Cardiac muscle cell (in vitro differentiated cells and primary cell): ENCODE measurements around the gene KSR1. TPM values are rescaled to one million over a fixed set of nuclear protein-coding genes. Genes with fewer than 3 reads are reported as not detected.

Experiments used
- DNase-seq, 2 donors: peaks; one replicate each; pipeline versions ENCODE4 v3.0.0 to v3.0.0-alpha.2; 2010 to 2017; ENCODE audit warnings: low read depth in 1 of 2, low spot score in 1 of 2
- H3K27ac ChIP-seq: fragments of 200-600 bp; sonication (generic); 2 replicates; pipeline ENCODE4 v1.5.1; 2016
- H3K27me3 ChIP-seq: fragments of 200-600 bp; sonication (generic); 2 replicates; pipeline ENCODE4 v1.6.0; 2016; ENCODE audit warnings: control low read depth
- H3K36me3 ChIP-seq: fragments of 200-600 bp; sonication (generic); 2 replicates; pipeline ENCODE4 v1.5.1; 2016; ENCODE audit warnings: control low read depth
- H3K4me1 ChIP-seq: fragments of 200-600 bp; sonication (generic); 2 replicates; pipeline ENCODE4 v1.8.1; 2017; ENCODE audit warnings: low read depth, mild to moderate bottlenecking, mixed run types
- H3K4me3 ChIP-seq: fragments of 200-600 bp; sonication (generic); 2 replicates; pipeline ENCODE4 v1.5.1; 2016; ENCODE audit warnings: mild to moderate bottlenecking
- H3K9me3 ChIP-seq: fragments of 200-600 bp; sonication (generic); 2 replicates; pipeline ENCODE4 v1.5.1; 2017; ENCODE audit warnings: low read depth, mild to moderate bottlenecking, control low read depth
- polyA plus RNA-seq: library from polyadenylated mRNA; unstranded; fragments of >200 nt; fragmentation: Nextera tagmentation; extraction: Ambion mirVana; gene quantifications from 2 replicates; pipeline ENCODE4 v1.2.1, GENCODE V29; 2016
- total RNA-seq: library from RNA; depleted of rRNA; stranded (reverse); fragments of >200 nt; gene quantifications from 2 replicates; pipeline ENCODE4 v1.2.3, GENCODE V29; 2016
- TF ChIP-seq, protein P1 (sequence below): IDR thresholded peaks from 2 replicates; pipeline ENCODE4 v1.5.1; 2012; ENCODE audit warnings: low read depth, mild to moderate bottlenecking, low read length

KSR1 gene
- total and polyA plus RNA-seq, 2 experiments from 2014 or later: 15.7 to 29.0 TPM

DNA sequence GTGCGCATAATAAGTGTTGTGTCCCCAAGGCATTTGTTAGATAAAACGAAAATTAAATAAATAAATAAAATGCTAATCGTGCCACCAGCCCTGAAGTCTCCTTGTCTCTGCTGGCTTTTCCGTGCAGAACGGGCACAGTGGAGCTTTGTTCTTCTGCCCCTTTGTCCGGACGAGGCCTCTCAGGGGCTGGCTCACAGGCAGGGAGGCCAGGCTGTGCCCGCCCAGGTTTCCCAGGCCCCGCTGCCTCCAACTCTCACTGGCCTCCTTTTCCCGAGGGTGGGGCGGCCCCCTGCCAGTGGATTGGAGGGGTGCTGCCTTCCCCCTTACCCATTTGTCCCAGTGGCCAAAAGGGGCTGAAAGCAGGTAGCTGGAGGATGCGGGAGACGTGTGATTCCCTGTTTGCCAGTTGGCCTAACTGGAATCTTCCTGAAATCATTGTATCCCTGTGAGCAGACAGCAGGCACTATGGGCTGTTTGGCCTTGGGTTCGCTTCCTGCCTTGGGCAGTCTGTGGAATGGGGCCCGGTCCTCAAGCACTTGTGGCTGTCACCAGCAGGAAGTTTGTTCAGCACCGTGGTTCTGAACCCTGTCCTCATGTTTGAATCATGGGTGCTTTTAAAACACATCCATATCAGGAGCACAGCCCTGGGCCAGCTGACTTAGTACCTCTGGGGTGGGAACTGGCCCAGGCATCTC, 64.4 kb downstream of the KSR1 start:
- Histone ChIP-seq H3K27me3 (no peaks in the 10 kb centered on the region), H3K27ac (no peak overlapping the region), H3K4me1 (peaks cover 5% of the 10 kb centered on the region), H3K4me3 (no peak overlapping the region), H3K36me3 (no peaks in the 10 kb centered on the region), H3K9me3 (no peaks in the 10 kb centered on the region)
- TF ChIP-seq, protein P1, sequence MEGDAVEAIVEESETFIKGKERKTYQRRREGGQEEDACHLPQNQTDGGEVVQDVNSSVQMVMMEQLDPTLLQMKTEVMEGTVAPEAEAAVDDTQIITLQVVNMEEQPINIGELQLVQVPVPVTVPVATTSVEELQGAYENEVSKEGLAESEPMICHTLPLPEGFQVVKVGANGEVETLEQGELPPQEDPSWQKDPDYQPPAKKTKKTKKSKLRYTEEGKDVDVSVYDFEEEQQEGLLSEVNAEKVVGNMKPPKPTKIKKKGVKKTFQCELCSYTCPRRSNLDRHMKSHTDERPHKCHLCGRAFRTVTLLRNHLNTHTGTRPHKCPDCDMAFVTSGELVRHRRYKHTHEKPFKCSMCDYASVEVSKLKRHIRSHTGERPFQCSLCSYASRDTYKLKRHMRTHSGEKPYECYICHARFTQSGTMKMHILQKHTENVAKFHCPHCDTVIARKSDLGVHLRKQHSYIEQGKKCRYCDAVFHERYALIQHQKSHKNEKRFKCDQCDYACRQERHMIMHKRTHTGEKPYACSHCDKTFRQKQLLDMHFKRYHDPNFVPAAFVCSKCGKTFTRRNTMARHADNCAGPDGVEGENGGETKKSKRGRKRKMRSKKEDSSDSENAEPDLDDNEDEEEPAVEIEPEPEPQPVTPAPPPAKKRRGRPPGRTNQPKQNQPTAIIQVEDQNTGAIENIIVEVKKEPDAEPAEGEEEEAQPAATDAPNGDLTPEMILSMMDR: no peak
- no peak for DNase-seq

DNA sequence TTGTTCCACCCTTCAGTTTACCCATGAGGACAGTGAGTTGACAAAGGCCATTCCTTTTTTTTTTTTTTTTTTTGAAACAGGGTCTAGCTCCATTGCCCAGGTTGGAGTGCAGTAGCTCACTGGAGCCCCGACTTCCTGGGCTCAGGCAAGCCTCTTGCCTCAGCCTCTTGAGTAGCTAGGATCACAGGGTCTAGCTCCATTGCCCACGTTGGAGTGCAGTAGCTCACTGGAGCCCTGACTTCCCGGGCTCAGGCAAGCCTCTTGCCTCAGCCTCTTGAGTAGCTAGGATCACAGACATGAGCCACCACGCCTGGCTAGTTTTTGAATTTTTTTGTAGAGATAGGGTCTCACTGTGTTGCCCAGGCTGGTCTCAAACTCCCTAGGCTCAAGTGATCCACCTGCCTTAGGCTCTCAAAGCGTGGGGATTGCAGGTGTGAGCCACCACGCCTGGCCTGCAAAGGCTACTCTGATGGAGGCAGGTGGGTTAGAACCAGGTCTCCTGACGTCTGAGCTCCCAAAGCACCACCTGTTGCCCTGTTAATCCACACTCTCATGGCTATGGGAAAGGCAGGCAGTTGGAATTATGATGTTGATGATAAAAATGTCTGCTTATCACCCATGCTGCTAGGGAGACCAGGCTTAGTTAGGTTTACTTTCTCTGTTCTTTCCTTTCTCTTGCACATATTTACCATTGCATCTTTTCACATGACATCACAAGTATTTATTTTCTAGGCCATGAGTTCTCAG, 65.2 kb downstream of the KSR1 start:
- no peaks in the 10 kb centered on the region for H3K27me3 ChIP-seq
- TF ChIP-seq, protein P1: no peak
- peaks cover 7% of the 10 kb centered on the region for H3K4me1 ChIP-seq
- no peaks in the 10 kb centered on the region for H3K9me3 ChIP-seq
- DNase-seq: no peak
- no peak overlapping the region for H3K27ac ChIP-seq
- no peak overlapping the region for H3K4me3 ChIP-seq
- H3K36me3 ChIP-seq: no peaks in the 10 kb centered on the region

DNA sequence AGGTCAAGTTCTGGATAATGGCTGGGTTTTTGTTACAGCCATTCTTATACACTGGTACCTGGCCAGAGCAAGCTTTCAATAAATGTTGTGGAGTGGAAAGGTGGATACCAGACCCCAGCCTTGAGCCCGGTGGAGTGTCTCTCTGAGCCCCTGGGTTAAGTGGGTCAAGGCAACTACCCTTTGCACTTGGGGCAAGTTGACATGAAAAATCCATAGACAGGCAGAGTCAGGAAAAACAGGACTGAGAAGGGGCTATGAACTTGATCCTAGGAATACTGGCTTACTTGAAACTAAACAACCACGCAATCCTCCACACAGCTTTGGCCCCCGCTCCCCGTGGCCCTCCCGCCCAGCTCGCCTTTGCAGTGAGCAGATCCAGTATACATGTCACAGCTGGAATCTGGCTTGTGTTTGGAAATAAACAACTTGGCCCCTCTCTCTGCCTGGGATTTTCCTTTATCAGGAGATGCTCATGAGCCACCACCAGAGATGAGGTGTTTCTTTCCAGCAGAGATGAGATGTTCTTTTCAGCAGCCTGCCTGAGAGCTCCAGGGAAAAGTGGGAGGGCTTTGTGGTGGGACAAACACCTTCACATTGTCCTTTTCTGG, 65.9 kb downstream of the KSR1 start:
- DNase-seq: no peak
- Histone ChIP-seq H3K4me1 (peaks cover 14% of the 10 kb centered on the region), H3K27me3 (no peaks in the 10 kb centered on the region), H3K36me3 (no peaks in the 10 kb centered on the region), H3K9me3 (no peaks in the 10 kb centered on the region), H3K27ac (no peak overlapping the region), H3K4me3 (no peak overlapping the region)
- TF ChIP-seq, protein P1: no peak

DNA sequence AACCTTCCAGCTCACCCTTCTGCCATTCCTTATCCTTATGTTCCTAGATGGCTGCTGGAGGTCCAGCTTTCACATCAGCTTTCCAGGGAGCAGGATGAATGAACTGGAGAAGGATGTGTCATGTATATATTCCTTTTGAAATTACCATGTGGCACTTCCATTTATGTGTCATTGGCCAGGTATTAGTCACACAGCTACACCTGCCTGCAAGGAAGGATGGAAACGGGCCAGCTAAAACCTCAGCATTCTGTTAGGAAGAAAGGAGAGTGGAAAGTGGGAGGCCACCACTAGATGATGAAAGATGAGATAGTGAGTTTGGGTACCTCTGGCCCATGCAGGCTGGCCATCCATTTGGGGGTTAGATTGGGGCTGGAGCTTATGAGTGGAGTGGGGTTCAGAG, 67.5 kb downstream of the KSR1 start:
- Histone ChIP-seq H3K9me3 (no peaks in the 10 kb centered on the region), H3K4me1 (peaks cover 14% of the 10 kb centered on the region), H3K27me3 (no peaks in the 10 kb centered on the region), H3K4me3 (no peak overlapping the region), H3K36me3 (no peaks in the 10 kb centered on the region), H3K27ac (no peak overlapping the region)
- TF ChIP-seq, protein P1: no peak
- DNase-seq: no peak

DNA sequence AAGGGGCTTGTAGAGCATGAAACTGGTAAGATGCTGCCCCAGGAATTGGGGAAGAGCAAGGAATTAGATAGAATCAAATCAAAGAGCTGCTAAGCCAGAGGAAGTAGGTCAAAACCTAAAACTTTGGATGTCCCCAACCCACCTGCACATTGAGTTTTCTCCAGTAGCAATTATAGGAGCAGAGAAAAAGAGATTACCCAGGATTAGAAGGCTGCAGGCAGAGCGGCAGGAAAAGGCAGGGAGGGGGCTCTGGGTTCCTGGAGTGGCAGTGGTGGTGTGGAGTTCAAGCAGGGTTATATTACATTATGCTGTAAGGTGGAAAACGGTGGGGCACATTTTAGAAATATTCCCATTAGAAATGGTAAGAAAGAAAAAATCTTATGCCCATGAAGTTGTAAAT, 68.3 kb downstream of the KSR1 start:
- DNase-seq: no peak
- Histone ChIP-seq H3K27ac (no peak overlapping the region), H3K36me3 (no peaks in the 10 kb centered on the region), H3K4me1 (peaks cover 23% of the 10 kb centered on the region), H3K4me3 (no peak overlapping the region), H3K27me3 (no peaks in the 10 kb centered on the region), H3K9me3 (no peaks in the 10 kb centered on the region)
- TF ChIP-seq, protein P1: no peak
